ENCODE data around the gene RAI14. TPM values are rescaled to one million over a fixed set of nuclear protein-coding genes. Genes with fewer than 3 reads are reported as not detected.
"Not testable (repeated sequence)": the region's sequence is repeated elsewhere in the genome, so short reads cannot be mapped to it uniquely, and the experiment has no call there.

RAI14 gene
- total RNA-seq, 6 experiments from 2014 or later: 11.9 to 30.8 (median 20.8) TPM

- H3K27me3 ChIP-seq: no peaks in the 10 kb centered on the region
- TF ChIP-seq POLR2A (IDR thresholded peaks at IDR 0.05): no peak
- no peak for TF ChIP-seq CTCF (IDR thresholded peaks at IDR 0.05)
- H3K9me3 ChIP-seq: no peaks in the 10 kb centered on the region
- ATAC-seq (no peak), DNase-seq (no peak)
- intact Hi-C loops (cut with DNase I): no loop called here
- H3K27ac ChIP-seq: peak overlapping the region in 2 of 3 donors; percentile 61 to 72
- no peak overlapping the region for H3K4me3 ChIP-seq
- H3K36me3 ChIP-seq: no peaks in the 10 kb centered on the region
- H3K4me1 ChIP-seq: peaks cover 0 to 48% (median 21%) of the 10 kb centered on the region in 4 donors
- WGBS (ENCODE audit: insufficient coverage, low coverage, low lambda C conversion rate, missing lambda C conversion rate): 68% methylated on average over 3 of the region's 4 CpGs
These were observed 99.8 kb downstream of the RAI14 start for GRCh38 chr5:34755926-34756325.

- no peak for TF ChIP-seq CTCF (IDR thresholded peaks at IDR 0.05)
- no peak for TF ChIP-seq POLR2A (IDR thresholded peaks at IDR 0.05)
- intact Hi-C loops (cut with DNase I): no loop called here
- DNase-seq: peak; percentile 60 to 85 (median 80)
- peak; percentile 92 to 95 (median 92) for ATAC-seq
- Histone ChIP-seq H3K27me3 (no peaks in the 10 kb centered on the region), H3K27ac (peak overlapping the region; percentile 11 to 72 (median 61)), H3K4me3 (peak overlapping the region in 2 of 3 donors; percentile 36 to 49), H3K4me1 (peaks cover 0 to 40% (median 17%) of the 10 kb centered on the region in 4 donors), H3K9me3 (no peaks in the 10 kb centered on the region), H3K36me3 (no peaks in the 10 kb centered on the region)
- 25% methylated on average over 19 of the region's 20 CpGs for WGBS (ENCODE audit: insufficient coverage, low coverage, low lambda C conversion rate, missing lambda C conversion rate)
These were observed 100.9 kb downstream of the RAI14 start for GRCh38 chr5:34756781-34757624.

- Histone ChIP-seq H3K27ac (peak overlapping the region in 1 of 3 donors; percentile 72), H3K27me3 (no peaks in the 10 kb centered on the region), H3K4me3 (peak overlapping the region in 1 of 3 donors; percentile 49), H3K9me3 (no peaks in the 10 kb centered on the region), H3K36me3 (no peaks in the 10 kb centered on the region), H3K4me1 (peaks cover 0 to 41% (median 16%) of the 10 kb centered on the region in 4 donors)
- TF ChIP-seq POLR2A (IDR thresholded peaks at IDR 0.05) (no peak), CTCF (IDR thresholded peaks at IDR 0.05) (no peak)
- ATAC-seq (no peak), DNase-seq (no peak)
- WGBS (ENCODE audit: insufficient coverage, low coverage, low lambda C conversion rate, missing lambda C conversion rate): 65% methylated on average over 3 of the region's 3 CpGs
- intact Hi-C loops (cut with DNase I): no loop called here
These were observed 102.4 kb downstream of the RAI14 start for GRCh38 chr5:34758514-34758913.

GRCh38 chr5:34759213-34759612, 103.1 kb downstream of the RAI14 start:
- Histone ChIP-seq H3K4me1 (peaks cover 0 to 41% (median 16%) of the 10 kb centered on the region in 4 donors), H3K27ac (peak overlapping the region in 1 of 3 donors; percentile 72)
- H3K4me3 ChIP-seq; H3K36me3 ChIP-seq; intact Hi-C loops (cut with DNase I); DNase-seq; H3K27me3 ChIP-seq; H3K9me3 ChIP-seq: not testable (repeated sequence)
- peak; percentile 51 to 64 (median 56) for ATAC-seq
- 33% methylated on average over 1 of the region's 5 CpGs for WGBS (ENCODE audit: insufficient coverage, low coverage, low lambda C conversion rate, missing lambda C conversion rate)

- no peaks in the 10 kb centered on the region for H3K9me3 ChIP-seq
- no peak for TF ChIP-seq CTCF (IDR thresholded peaks at IDR 0.05)
- no peak for TF ChIP-seq POLR2A (IDR thresholded peaks at IDR 0.05)
- peaks cover 0 to 9% (median 0%) of the 10 kb centered on the region in 4 donors for H3K4me1 ChIP-seq
- no peaks in the 10 kb centered on the region for H3K27me3 ChIP-seq
- no peak for DNase-seq
- H3K4me3 ChIP-seq: no peak overlapping the region
- H3K27ac ChIP-seq: no peak overlapping the region
- WGBS (ENCODE audit: insufficient coverage, low coverage, low lambda C conversion rate, missing lambda C conversion rate): no CpG with 5 or more reads among the region's 1 CpG
- intact Hi-C loops (cut with DNase I): no loop called here
- H3K36me3 ChIP-seq: no peaks in the 10 kb centered on the region
- no peak for ATAC-seq
These were observed 109.5 kb downstream of the RAI14 start for GRCh38 chr5:34765662-34766061.

Measured in right lobe of liver (tissue), 6 donors.